IMR-90 (cell line): ENCODE measurements around the gene ZNF513. TPM values are rescaled to one million over a fixed set of nuclear protein-coding genes. Genes with fewer than 3 reads are reported as not detected.

Source experiments
- ATAC-seq: fragments of 200-7000 bp; cut with Tn5 transposase; 2 replicates; pipeline ENCODE4 v1.9.1; 2020; ENCODE audit warnings: low read depth, mild to moderate bottlenecking, moderate library complexity
- BruUV-seq: library from RNA; stranded (reverse); fragments of 400-500 nt; replicated peaks from 2 replicates; lab custom pipeline; 2021; lab: Mats Ljungman, UMichigan
- CTCF ChIA-PET: fragments of 300-600 bp; formaldehyde crosslinking; extraction: SDS; loops from one replicate; lab custom pipeline; 2021; ENCODE audit warnings: antibody characterized with exemption; lab: Yijun Ruan, JAX
- POLR2A ChIA-PET: fragments of 300-600 bp; sonication (Branson Sonifier 250); formaldehyde crosslinking; loops from one replicate; lab custom pipeline; 2022; ENCODE audit warnings: antibody characterized with exemption; ENCODE audit not compliant: unreplicated experiment; lab: Charles Lee
- DNase-seq: peaks from one replicate; pipeline ENCODE4 v3.0.0; 2013
- H2AFZ ChIP-seq: replicated peaks from 2 replicates; pipeline ENCODE3; 2013; ENCODE audit warnings: low read length, mild to moderate bottlenecking; ENCODE audit not compliant: poor library complexity
- H2AK5ac ChIP-seq: 2 replicates; pipeline ENCODE4 v1.6.1; 2013; ENCODE audit warnings: low read depth, low read length, inconsistent platforms
- H2AK9ac ChIP-seq: replicated peaks from 2 replicates; pipeline ENCODE3; 2013; ENCODE audit warnings: mild to moderate bottlenecking, low read depth, low read length, moderate library complexity; ENCODE audit not compliant: poor library complexity
- H2BK120ac ChIP-seq: 2 replicates; pipeline ENCODE4 v1.6.1; 2013; ENCODE audit warnings: low read depth, low read length, inconsistent platforms
- H2BK15ac ChIP-seq: 3 replicates; pipeline ENCODE4 v1.6.1; 2013; ENCODE audit warnings: low read depth, low read length, inconsistent platforms
- H2BK20ac ChIP-seq: 2 replicates; pipeline ENCODE4 v1.6.1; 2013; ENCODE audit warnings: low read depth, mild to moderate bottlenecking, inconsistent platforms, low read length, moderate library complexity
- H2BK5ac ChIP-seq: 2 replicates; pipeline ENCODE4 v1.6.1; 2013; ENCODE audit warnings: mild to moderate bottlenecking, low read depth, low read length, inconsistent platforms; ENCODE audit not compliant: poor library complexity, severe bottlenecking
- H3K14ac ChIP-seq: replicated peaks from 2 replicates; pipeline ENCODE4 v1.6.1; 2013; ENCODE audit warnings: low read depth, low read length, inconsistent platforms
- H3K18ac ChIP-seq: 2 replicates; pipeline ENCODE4 v1.6.1; 2013; ENCODE audit warnings: low read depth, low read length, control low read depth
- H3K23ac ChIP-seq: 2 replicates; pipeline ENCODE4 v1.6.1; 2013; ENCODE audit warnings: low read depth, low read length, inconsistent platforms
- H3K27ac ChIP-seq: 2 replicates; pipeline ENCODE4 v1.5.1; 2013; ENCODE audit warnings: mild to moderate bottlenecking, control low read depth, low read length; ENCODE audit not compliant: insufficient read depth
- H3K27me3 ChIP-seq: 2 replicates; pipeline ENCODE4 v1.6.1; 2013; ENCODE audit warnings: low read length; ENCODE audit not compliant: control insufficient read depth, insufficient read depth
- H3K36me3 ChIP-seq: 2 replicates; pipeline ENCODE4 v1.6.1; 2013; ENCODE audit warnings: low read length, mixed read lengths; ENCODE audit not compliant: control insufficient read depth, insufficient read depth
- H3K4ac ChIP-seq: 2 replicates; pipeline ENCODE4 v1.6.1; 2013; ENCODE audit warnings: low read depth, low read length, inconsistent platforms
- H3K4me1 ChIP-seq: 2 replicates; pipeline ENCODE4 v1.6.1; 2013; ENCODE audit warnings: low read length, mixed read lengths; ENCODE audit not compliant: control insufficient read depth, insufficient read depth
- H3K4me2 ChIP-seq: 2 replicates; pipeline ENCODE4 v1.6.1; 2013; ENCODE audit warnings: low read depth, mild to moderate bottlenecking, control low read depth, low read length, moderate library complexity
- H3K4me3 ChIP-seq: 2 replicates; pipeline ENCODE4 v1.5.1; 2013; ENCODE audit warnings: low read depth, mild to moderate bottlenecking, control low read depth, low read length, moderate library complexity; ENCODE audit not compliant: insufficient read depth
- H3K56ac ChIP-seq: 2 replicates; pipeline ENCODE4 v1.6.1; 2013; ENCODE audit warnings: low read length, inconsistent platforms; ENCODE audit not compliant: insufficient read depth; ENCODE audit errors: extremely low read depth
- H3K79me1 ChIP-seq, 2 experiments: 2 replicates each; pipeline ENCODE4 v1.6.1; 2013; ENCODE audit warnings: low read length in 2 of 2, inconsistent platforms in 1 of 2, low read depth in 1 of 2
- H3K9ac ChIP-seq: 2 replicates; pipeline ENCODE4 v1.6.1; 2013; ENCODE audit warnings: low read depth, low read length, control low read depth
- H3K9me1 ChIP-seq: 2 replicates; pipeline ENCODE4 v1.6.1; 2013; ENCODE audit warnings: low read length, inconsistent platforms; ENCODE audit not compliant: insufficient read depth
- H3K9me3 ChIP-seq: 2 replicates; pipeline ENCODE4 v1.6.1; 2013; ENCODE audit warnings: low read length; ENCODE audit not compliant: control insufficient read depth, insufficient read depth
- H4K20me1 ChIP-seq: 2 replicates; pipeline ENCODE4 v1.6.1; 2013; ENCODE audit warnings: low read length, inconsistent platforms; ENCODE audit not compliant: insufficient read depth
- H4K5ac ChIP-seq: 2 replicates; pipeline ENCODE4 v1.6.1; 2013; ENCODE audit warnings: mild to moderate bottlenecking, low read depth, low read length, control low read depth
- H4K8ac ChIP-seq, 2 experiments: 2 replicates each; pipeline ENCODE4 v1.6.1; 2013; ENCODE audit warnings: low read depth in 2 of 2, low read length in 2 of 2, control low read depth in 1 of 2, inconsistent platforms in 1 of 2
- H4K91ac ChIP-seq: 2 replicates; pipeline ENCODE4 v1.6.1; 2013; ENCODE audit warnings: low read depth, low read length, inconsistent platforms; ENCODE audit not compliant: insufficient read depth
- BHLHE40 ChIP-seq: fragments of 150-350 bp; IDR thresholded peaks from 2 replicates; pipeline ENCODE4 v1.6.1; 2016; ENCODE audit warnings: mild to moderate bottlenecking, low read depth, low read length
- CEBPB ChIP-seq: IDR thresholded peaks from 2 replicates; pipeline ENCODE4 v1.6.1; 2012; ENCODE audit warnings: low read depth, low read length, improper control_type of control experiment
- CHD1 ChIP-seq: IDR thresholded peaks from 2 replicates; pipeline ENCODE4 v1.6.1; 2012; ENCODE audit warnings: low read depth, low read length, improper control_type of control experiment
- CTCF ChIP-seq: conservative IDR thresholded peaks from 2 replicates; pipeline ENCODE4 v1.5.1; 2012; ENCODE audit warnings: mild to moderate bottlenecking, low read depth, low read length, improper control_type of control experiment
- FOS ChIP-seq: fragments of 150-350 bp; IDR thresholded peaks from 2 replicates; pipeline ENCODE4 v1.6.1; 2016; ENCODE audit warnings: low read depth, low read length
- NFE2L2 ChIP-seq: fragments of 150-350 bp; IDR thresholded peaks from 2 replicates; pipeline ENCODE4 v1.6.1; 2016; ENCODE audit warnings: low read depth, mild to moderate bottlenecking, low read length
- POLR2A ChIP-seq: IDR thresholded peaks from 2 replicates; pipeline ENCODE4 v1.6.1; 2012; ENCODE audit warnings: mild to moderate bottlenecking, low read depth, low read length
- RAD21 ChIP-seq: IDR thresholded peaks from 2 replicates; pipeline ENCODE4 v1.6.1; 2012; ENCODE audit warnings: low read length, improper control_type of control experiment
- RCOR1 ChIP-seq: IDR thresholded peaks from 2 replicates; pipeline ENCODE4 v1.6.1; 2012; ENCODE audit warnings: mild to moderate bottlenecking, low read length, improper control_type of control experiment; ENCODE audit not compliant: insufficient replicate concordance
- RFX5 ChIP-seq: IDR thresholded peaks from 2 replicates; pipeline ENCODE4 v1.8.0; 2012; ENCODE audit warnings: low read depth, mild to moderate bottlenecking, low read length, moderate library complexity
- SMC3 ChIP-seq: fragments of 150-350 bp; IDR thresholded peaks from 2 replicates; pipeline ENCODE4 v1.6.1; 2016; ENCODE audit warnings: low read depth, mild to moderate bottlenecking, antibody characterized with exemption, low read length, moderate library complexity
- USF2 ChIP-seq: fragments of 150-350 bp; IDR thresholded peaks from 2 replicates; pipeline ENCODE4 v1.6.1; 2017; ENCODE audit warnings: mild to moderate bottlenecking, antibody characterized with exemption, low read length, low read depth
- dilution Hi-C: fragments of 300-500 bp; cut with HindIII; formaldehyde crosslinking; loops from one replicate; pipeline ENCODE4 v1.14.3; 2018; ENCODE audit warnings: low sequenced_read_pairs; ENCODE audit not compliant: unreplicated experiment
- in situ Hi-C: fragments of 300-500 bp; cut with MboI; formaldehyde crosslinking; loops from 3 replicates; pipeline ENCODE4 v1.14.3; 2019; ENCODE audit warnings: low sequenced_read_pairs, inconsistent platforms, mixed read lengths
- intact Hi-C: fragments of 100-400 bp; cut with micrococcal nuclease; formaldehyde crosslinking; loops from 2 replicates; pipeline ENCODE4 v1.10.0; 2022
- polyA plus RNA-seq, 3 experiments: library from polyadenylated mRNA; depleted of rRNA; stranded (reverse); fragments of >200 nt; gene quantifications; 2 replicates each; pipeline ENCODE4 v1.2.3, GENCODE V29; 2012; ENCODE audit warnings: low replicate concordance in 1 of 3
- total RNA-seq: library from RNA; depleted of rRNA; stranded (reverse); fragments of >200 nt; gene quantifications from 2 replicates; pipeline ENCODE4 v1.2.3, GENCODE V29; 2012
- TF ChIP-seq, protein P1 (sequence below): fragments of 150-350 bp; IDR thresholded peaks from 2 replicates; pipeline ENCODE4 v1.6.1; 2016; ENCODE audit warnings: low read depth, mild to moderate bottlenecking, low read length, moderate library complexity, borderline replicate concordance

ZNF513 gene
- total and polyA plus RNA-seq, 2 of the 4 experiments (the other 2 are of a cell fraction), result 3.4 to 23.7 TPM

DNA sequence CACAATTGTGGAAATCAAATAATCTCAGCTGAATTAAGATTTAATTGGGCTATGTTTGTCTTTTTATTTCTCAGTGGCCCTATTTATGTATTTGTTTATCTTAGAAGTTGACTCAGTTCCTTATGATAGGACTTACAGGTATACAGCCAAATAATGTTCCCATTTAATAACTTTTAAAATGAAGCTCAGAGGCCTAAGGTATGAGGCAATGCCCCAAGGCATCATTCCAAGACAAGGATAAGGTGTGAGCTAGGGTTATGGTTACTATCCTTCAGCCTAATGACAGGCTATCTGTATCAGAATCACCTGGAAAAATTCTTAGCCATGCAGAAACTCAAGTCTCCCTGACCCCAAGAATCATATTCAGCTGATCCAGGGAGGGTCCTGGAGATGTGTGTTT is 40.5 kb upstream of the ZNF513 start:
- no TSS peak for BruUV-seq
- Histone ChIP-seq H2AK5ac (no peak overlapping the region), H4K20me1 (no peaks in the 10 kb centered on the region), H2BK5ac (no peak overlapping the region), H3K56ac (no peak overlapping the region), H4K5ac (no peak overlapping the region), H3K23ac (no peak overlapping the region), H2AFZ (no peak overlapping the region), H3K4me2 (no peak overlapping the region), H4K8ac (no peak overlapping the region), H3K9me3 (no peaks in the 10 kb centered on the region), H3K27ac (no peak overlapping the region), H3K4ac (no peak overlapping the region), H4K91ac (no peak overlapping the region), H3K79me1 (no peaks in the 10 kb centered on the region), H3K9me1 (no peaks in the 10 kb centered on the region), H3K4me3 (no peak overlapping the region), H3K27me3 (peaks cover 2% of the 10 kb centered on the region; the same call in 1 of the 2 replicates), H2BK120ac (no peak overlapping the region), H2BK15ac (no peak overlapping the region), H3K14ac (no peak overlapping the region), H2AK9ac (no peak overlapping the region), H3K36me3 (no peaks in the 10 kb centered on the region), H3K4me1 (no peaks in the 10 kb centered on the region), H3K9ac (no peak overlapping the region), H2BK20ac (no peak overlapping the region), H3K18ac (no peak overlapping the region)
- DNase-seq (no peak), ATAC-seq (no peak)
- ChIA-PET POLR2A (no interaction called here), CTCF (no interaction called here)
- dilution Hi-C loops, result no loop called here
- intact Hi-C loops, result no loop called here
- TF ChIP-seq CEBPB (no peak), CTCF (no peak), RFX5 (no peak), NFE2L2 (no peak), SMC3 (no peak), POLR2A (no peak), BHLHE40 (no peak), CHD1 (no peak), RAD21 (no peak), RCOR1 (no peak), FOS (no peak), USF2 (no peak)
- TF ChIP-seq, protein P1, sequence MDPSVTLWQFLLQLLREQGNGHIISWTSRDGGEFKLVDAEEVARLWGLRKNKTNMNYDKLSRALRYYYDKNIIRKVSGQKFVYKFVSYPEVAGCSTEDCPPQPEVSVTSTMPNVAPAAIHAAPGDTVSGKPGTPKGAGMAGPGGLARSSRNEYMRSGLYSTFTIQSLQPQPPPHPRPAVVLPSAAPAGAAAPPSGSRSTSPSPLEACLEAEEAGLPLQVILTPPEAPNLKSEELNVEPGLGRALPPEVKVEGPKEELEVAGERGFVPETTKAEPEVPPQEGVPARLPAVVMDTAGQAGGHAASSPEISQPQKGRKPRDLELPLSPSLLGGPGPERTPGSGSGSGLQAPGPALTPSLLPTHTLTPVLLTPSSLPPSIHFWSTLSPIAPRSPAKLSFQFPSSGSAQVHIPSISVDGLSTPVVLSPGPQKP, result no peak
- in situ Hi-C loops, result no loop called here
